GM18502 (cell line): ENCODE results near the gene CACNA1H.

ENCODE experiments used
- ATAC-seq: cut with Tn5 transposase; IDR thresholded peaks from one replicate; pipeline ENCODE4 v1.9.1; 2021; ENCODE audit warnings: mild to moderate bottlenecking; ENCODE audit not compliant: unreplicated experiment, poor library complexity

CACNA1H gene

DNA sequence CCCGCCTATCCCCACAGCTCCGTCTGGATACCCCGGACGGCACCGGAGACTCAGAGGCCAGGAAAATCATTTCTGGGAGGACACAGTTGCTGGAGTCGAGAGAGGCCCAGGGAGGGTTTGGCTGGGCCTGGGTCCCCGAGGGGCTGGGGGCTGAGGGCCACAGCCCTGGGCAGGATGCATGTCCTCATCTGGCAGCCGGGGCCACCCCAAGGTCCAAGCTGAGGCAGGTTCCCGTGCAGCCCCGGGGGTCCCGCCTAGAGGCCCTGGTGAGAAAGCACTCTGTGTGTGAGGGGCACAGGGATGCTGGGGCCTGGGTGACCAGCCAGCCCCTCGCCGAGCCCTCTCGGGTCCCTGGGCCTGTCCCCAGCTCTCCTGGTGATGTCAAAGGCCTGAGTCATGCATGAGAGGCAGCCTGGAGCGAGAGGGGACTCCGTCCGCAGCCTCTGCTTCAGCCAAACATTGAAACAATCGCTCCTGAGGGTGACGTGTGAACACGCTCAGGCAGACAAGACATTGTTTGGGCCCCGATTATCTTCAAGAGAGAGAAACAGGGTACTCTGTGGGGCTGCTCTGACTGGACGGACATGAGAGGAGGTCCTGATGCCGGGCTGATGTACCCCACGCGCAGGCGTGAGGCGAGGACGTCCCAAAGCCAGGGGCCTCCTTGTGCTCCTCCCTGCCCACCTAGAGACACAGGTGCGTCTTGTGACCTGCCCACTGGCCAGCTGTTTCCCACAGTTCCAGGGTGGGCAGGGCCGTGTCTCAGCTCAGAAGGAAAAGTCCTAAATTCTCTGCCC, 31.1 kb upstream of the CACNA1H start:
- ATAC-seq, result no peak

DNA sequence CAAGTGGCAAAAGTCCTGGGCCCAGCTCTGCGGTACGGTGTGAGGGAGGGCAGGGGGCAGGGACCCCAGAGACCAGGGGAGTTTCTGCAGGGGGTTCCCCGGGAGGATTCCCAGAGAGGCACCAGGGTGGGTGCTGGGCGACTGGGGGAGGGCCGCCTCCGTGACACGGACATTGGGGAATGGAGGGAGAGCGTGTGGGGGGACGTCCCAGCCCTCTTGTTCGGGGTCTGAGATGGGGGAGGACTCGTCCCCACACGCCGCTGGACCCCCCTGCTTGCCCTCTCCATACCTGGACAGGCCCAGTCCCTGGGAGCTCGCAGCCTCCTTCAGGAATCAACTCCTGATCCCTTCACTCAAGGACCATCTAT, 30.5 kb upstream of the CACNA1H start:
- ATAC-seq, result no peak

DNA sequence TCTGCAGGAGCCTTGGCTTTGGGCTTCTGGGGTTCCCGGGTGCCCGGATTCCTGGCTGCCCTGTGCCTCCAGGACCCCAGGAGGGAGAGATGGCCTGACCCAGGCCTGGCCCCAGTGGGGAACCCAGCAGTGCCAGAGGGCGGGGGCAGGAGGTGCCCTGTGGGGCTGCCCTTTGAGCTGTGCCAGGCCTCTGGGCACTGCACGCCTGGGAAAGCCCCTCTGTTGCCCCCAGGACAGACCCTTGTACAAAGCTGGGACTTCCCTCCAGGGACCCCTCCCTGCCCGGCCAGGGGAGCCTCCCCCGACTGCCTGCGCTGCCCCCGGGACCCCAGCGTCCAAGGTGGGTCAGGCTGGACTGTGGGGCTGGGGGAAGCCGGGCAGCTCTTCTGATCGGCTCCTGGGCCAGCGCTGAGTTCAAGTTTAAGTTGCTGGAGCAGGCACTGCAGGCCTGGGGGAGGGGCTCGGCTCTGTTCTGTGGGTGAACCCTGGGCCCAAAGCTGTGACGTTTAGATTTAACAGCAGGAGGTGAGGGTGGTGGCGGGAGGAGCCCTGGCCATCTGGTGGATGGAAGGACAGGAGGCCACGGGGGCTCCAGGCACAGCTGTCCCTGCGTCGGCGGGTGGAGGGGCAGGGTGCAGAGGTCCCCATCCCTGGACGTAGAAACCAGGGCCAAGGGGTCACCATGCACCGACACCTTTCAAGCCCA, 29.2 kb upstream of the CACNA1H start:
- no peak for ATAC-seq

DNA sequence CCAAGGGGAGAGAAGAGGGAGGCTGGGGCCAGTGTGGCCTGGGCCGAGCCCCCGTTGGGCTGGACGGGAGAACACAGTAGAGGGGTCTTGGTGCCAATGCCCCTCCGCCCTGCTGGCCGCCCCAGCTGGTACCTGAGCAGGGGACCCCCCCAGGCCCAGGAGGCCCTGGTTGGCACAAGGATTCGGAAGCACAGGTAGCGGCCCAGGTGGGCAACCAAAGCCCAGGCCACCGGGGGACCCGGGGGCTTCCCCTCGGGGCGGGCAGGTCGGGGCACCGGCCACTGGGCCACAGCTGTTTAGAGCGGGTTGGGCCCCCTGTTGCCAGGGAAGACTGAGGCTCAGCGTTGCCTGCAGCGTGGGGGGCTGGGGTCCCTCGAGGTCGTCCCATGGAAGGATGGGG, 28.6 kb upstream of the CACNA1H start:
- no peak for ATAC-seq

DNA sequence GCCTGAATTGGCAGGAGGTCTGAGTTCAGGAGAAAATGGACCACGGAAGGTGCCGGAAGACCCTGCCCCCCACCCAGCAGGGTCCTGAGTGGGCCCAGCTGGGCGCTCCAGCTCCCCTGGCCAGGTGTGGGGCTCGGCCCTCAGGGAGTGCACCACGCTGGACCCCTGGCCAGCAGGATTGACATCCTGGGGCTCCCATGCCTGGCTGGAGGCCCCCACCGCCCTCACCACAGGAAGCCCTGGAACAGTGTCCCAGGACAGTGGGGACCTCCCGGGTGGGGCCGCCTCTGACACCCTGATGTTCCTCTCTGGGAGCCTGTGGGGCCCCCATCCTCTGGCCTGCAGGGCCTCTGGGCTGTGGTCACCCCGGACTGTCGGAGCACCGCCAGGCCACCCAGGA, 28.1 kb upstream of the CACNA1H start:
- no peak for ATAC-seq

DNA sequence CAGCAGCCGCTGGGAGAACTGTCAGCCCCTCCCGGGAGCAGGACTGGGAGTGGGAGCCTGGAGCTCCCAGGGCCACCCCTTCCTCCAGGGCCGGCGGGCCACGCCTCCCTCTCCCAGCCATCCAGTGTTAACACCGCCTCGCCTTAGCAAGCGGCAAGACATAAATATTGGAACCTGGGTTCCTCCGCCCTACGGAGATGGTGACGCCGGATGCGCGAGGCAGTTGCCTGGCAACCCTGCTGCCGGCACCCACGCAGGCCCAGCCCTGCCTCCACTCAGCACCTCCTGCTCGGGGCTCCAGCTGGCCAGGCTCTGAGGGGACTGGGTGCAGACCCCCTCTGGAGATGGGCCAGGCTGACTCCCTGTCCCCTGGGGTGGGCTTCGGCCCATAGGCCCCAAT, 27.4 kb upstream of the CACNA1H start:
- ATAC-seq, result no peak

DNA sequence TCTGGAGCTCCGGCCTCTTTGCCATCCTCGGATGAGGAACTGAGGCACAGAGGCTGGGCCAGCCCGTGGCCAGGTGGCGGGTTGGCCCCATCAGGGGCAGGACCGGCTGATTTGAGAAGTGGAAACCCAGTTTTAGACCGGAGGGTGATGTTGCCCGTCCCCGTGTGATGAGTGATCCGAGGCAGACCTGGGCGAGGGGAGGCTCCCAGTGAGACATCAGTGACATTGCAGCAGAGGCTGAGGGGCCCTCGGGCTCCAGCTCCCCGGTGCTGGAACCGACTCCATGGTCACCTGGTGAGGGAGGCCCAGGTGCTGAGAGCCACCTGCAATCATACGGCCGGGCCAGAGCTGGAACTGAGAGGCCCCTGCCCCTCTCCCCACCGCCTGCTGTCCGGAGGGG, 26.9 kb upstream of the CACNA1H start:
- no peak for ATAC-seq

DNA sequence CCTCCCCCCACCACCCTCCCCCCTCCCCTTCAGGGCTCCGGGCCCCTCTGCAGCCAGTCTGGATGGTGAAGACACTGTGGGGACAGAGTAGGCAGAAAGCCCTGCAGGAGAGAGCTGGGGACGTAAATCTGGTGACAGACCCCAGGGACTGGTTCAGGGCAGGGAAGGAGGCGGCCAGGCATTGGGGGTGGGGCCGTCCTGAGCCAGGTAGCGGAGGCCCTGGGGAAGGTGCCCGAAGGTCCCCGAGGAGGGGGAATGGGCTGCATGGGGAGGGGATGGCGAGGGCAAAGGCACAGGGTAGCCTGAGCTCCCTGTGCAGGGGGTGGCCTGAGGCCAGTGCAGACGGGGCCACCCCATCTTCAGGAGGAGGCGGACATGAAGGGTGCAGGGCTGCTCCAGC, 26.3 kb upstream of the CACNA1H start:
- ATAC-seq, result no peak

DNA sequence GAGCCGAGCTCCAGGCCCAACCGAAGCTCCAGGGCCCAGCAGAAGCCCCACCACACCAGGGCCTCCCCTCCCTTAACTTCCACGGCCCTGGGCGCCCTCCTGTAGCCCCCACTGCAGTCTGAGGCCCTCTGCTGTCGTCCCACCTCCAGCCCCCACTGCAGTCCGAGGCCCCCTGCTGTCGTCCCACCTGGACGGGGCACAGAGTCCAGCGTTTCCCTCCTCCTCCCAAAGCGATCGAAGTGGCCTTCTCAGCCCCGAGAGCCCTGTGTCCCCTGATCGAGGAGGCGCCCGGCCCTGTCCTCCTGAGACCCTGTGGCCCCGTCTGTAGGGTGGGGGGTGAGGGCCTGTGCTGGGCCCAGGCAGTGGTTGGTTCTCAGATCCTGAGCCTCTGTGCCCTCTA, 25.8 kb upstream of the CACNA1H start:
- ATAC-seq, result no peak

DNA sequence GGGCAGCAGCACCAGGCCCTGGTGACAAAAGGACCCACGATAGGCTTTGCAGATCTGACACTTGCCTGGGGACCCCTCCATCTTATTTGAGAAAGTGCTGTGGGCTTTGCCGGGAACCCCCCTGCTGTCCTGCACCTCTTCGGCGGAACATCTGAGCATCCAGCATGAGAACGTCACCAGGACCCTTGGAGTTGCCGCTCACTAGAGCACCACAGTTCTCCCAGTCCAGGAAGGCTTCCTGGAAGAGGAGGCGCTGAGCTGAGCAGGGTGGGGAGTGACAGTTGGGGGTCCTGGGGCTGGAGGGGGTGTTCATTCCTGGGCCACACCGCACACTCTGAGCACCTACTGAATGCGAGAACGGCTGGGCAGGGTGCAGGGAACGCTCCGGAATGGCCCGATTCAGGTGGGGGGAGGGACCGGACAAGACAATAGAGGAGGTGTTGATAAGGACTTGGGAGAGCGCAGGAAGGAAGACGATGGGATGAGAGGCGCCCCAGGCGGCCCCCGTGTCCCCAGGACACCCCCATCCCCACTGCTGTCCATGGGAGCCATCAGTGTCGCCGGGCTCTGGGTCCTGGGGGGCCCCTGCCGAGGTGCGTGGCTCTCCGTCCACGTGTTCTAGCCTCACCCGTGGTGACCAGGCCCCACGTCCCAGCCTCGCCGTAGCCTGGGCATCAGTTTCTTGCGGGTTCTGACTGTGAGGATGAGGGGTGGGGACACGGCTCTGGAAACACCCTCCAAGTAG, 24.8 kb upstream of the CACNA1H start:
- ATAC-seq, result no peak

DNA sequence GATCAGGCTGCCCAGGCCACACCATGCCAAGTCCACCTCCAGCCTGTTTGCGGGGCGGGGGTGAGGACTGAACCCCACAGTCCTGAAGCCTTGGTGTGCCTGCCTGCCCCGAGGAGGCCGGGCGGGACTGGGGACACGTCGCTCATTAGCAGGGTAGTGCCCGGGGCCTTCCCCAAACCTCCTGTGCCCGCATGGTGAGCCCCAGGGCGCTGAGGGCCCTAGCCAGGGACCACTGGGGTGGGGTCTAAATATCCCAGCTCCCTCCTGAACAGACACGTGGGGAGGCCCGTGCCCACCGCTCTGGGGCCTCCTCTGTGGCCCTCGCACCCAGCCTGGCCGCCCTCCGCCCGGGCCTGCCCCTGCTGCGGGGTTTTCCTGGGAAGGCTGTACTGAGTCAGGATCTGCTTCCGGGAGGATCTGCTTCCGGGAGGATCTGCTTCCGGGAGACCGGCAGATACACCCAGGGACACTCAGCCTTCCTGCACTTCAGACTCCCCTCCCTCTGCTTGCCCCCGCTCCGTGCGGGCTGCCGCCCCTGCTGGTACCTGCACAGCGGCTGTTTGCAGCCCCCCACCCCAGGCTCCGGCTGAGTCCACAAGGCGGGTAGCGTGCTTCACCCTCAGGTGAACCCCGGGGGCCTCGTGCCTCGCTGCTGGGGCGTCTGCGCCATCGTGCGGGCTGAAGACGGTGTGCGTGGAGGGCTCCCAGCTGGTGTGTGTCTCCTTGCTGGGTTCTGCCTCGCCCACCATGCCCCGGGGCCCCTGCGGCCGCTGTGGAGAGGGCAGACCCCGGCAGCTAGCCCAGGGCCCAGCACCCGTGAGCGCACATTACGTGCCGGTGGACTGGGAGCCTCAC, 23.6 kb upstream of the CACNA1H start:
- ATAC-seq, result no peak

DNA sequence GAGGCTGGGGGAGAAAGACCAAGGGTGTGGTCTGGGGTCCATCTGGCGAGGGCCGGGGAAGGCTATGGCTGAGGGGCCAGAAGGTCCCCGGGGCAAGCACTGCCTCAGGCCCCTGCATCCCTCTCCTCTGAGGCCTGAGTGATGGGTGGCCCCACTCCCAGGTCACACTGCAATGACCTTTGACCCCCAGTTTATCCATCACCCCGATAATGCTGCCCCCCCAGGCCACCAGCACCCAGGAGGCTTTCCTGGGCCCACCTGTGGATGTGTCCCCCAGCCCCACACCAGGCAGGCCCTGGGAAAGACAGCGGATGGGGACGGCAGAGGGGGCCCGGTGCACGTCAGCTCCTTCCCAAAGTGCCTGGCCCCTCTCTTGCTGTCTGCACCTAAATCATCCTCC, 22.5 kb upstream of the CACNA1H start:
- ATAC-seq, result no peak

DNA sequence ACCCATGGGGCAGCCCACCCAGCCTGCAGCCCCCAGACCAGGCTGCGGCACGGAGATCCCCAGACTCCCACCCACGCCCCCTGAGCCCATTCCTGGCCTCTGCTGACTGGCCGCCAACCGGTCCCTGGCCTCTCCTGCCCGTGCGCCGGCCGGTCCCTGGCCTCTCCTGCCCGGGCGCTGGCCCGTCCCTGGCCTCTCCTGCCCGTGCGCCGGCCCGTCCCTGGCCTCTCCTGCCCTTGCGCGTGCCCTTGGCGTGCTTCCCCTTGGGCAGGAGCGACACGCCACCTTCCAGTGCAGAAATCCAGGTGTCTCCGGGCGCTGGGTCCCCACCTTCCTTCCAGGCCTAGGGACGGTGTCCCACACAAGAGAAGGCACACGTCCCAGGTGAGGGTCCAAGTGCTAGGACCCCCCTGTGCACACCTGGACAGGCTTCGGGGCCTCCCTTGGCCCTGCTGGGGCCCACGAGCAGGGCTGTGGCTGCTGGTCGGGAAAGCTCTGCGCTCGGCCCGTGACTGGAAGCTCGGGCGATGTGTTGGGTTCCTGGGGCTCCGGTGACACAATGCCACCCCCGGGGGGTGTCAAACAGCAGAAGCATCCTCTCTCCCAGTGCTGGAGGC, 21.4 kb upstream of the CACNA1H start:
- no peak for ATAC-seq

DNA sequence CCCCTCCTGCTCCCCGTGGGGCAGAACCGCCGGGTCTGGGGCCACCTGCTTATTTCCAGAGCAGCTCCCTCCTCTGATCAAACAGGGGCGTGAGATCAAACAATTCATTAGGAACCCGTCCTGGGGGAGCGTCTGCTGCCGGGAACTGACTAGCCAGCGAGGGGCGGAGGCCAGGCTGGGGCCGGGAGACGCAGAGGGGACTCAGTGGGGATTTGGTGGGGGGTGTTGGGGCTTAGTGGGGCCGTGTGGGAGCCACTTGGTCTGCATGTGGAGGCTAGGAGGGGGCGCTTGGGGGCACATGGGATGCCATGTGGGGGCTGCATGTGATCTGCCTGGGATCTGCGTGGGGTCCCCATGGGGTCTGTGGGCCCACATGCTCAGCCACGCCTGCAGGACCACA, 20.5 kb upstream of the CACNA1H start:
- ATAC-seq, result no peak

DNA sequence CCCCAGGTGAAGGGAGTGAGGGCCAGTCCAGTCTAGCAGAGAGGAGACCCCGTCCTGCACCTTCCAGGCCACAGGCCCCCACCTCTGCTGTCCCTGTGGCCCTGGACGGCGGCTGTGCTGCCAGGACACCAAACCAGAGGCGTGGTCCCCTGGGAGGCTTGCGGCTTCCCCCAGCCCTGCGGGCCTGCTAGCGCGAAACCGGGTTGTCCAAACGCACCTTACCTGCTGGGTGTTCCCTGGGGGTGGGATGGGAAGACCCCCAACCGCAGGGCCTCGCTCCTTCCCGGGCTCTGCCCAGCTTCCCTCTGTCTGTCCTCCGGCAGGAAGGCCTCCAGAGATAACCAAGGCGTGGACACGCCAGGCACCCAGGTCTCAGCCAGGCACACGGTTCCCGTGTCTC, 19.6 kb upstream of the CACNA1H start:
- no peak for ATAC-seq

DNA sequence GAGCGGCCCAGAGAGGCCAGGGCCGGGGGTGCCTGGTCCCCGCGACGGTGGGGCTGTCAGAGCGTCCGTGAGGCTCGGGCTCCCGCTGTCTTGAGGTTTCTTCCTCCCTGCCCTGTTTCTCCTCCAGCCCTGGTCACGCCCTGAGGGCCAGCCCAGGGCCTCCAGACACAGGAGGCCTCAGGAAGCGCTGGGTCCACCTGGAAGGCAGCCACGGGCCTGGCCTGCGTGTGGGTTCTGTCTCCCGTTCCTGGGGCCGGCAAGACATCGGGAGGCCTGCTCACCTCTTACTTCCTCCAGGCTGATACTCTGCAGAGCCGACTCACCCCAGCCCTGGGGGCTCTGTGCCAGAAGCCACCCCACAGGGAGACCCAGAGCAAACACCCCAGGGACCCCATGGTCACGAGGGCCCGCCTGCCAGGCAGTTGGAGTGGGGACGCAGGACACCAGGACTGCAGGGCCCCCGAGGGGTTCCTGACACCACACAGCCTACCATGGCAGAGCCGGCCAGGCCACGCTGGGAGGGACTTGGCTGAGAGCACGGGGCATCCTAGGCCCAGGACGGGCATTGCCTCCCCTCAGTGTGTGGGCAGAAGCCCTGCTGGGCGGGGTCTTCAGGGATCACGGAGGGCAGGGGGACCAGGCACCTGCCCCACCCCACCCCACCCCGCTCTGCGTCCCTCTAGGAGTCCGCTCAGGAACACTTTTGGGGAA, 18.9 kb upstream of the CACNA1H start:
- no peak for ATAC-seq

DNA sequence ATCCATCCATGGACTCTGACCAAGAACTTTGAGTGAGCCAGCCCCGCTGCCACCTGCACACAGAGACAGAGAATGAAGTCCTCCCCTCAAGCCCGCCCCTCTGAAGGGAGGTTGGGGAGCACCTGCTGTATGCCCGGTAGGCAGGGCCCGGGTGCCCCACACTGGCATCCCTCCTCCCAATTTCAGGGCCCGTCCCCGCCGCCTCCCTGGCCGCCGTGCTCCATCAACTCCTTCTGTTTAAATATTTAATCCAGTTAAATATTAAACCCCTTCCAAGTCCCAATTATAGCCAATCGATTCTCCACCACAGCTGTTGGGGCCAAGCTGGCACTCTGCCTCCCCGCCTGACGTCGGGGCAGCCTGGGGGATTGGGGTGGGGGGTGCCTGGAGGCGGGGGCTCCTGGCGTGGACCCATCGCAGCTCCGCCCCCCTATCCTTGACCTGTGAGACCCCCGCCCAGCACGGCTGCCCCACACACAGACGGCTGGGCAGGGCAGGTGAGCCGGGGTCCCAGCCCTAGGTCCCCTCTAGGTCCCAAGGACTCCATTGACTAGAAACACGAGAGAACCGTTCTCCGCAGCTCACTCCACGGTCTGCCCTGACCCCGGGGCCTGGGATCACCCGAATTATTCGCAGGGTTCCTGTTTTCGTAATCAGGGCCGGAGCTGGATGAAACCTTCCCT, 18.0 kb upstream of the CACNA1H start:
- ATAC-seq, result no peak

DNA sequence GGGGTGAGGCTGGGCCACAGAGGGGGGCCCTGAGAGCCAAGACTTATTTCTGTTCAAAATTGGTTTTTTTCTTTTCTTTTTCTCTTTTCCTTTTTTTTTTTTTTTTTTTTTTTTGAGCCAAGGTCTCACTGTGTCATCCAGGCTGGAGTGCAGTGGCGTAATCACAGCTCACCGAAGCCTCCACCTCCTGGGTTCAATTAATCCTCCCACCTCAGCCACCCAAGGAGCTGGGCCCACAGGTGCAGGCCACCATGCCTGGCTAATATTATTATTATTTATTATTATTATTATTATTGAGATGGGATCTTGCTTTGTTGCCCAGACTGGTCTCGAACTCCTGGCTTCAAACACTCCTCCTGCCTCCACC, 17.5 kb upstream of the CACNA1H start:
- no peak for ATAC-seq

DNA sequence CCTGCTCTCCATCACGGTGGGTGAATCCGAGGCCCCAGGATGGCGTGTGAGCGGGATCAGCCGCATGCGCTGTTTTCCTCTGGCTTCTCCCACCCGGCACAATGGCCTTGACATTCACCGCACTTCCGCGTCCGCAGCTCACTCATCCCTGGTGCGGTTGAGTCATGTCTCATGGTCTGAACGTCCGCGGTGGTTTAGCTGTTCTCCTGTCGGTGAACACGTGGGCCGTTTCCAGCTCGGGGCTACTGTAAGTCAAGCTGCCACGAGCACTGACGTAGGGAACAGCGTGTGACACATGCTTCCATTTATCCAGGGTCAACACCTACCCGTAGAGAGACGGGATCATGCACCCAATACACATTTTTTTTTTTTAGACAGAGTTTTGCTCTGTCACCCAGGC, 15.3 kb upstream of the CACNA1H start:
- ATAC-seq, result no peak
